NCI-H128 (cell line): Measurements from ENCODE around the gene PRR35.

Experiments used
- DNase-seq: peaks from one replicate; lab custom pipeline; 2025; ENCODE audit not compliant: unreplicated experiment; lab: John Stamatoyannopoulos, UW

Gene PRR35

GRCh38 chr16:546909-547770 is 13.1 kb upstream of the PRR35 start:
- DNase-seq, result no peak

GRCh38 chr16:548586-548985 is 11.6 kb upstream of the PRR35 start:
- no peak for DNase-seq

GRCh38 chr16:549544-550263 is 10.5 kb upstream of the PRR35 start:
- DNase-seq, result no peak

GRCh38 chr16:551210-551609 is 9.0 kb upstream of the PRR35 start:
- no peak for DNase-seq

GRCh38 chr16:552171-552570 is 8.0 kb upstream of the PRR35 start:
- no peak for DNase-seq

- no peak for DNase-seq
These were observed 6.4 kb upstream of the PRR35 start for GRCh38 chr16:553601-554296.

GRCh38 chr16:554297-554621 is 5.9 kb upstream of the PRR35 start:
- DNase-seq, result no peak

- no peak for DNase-seq
These were observed 5.4 kb upstream of the PRR35 start for GRCh38 chr16:554640-555365.

GRCh38 chr16:555528-556473 is 4.4 kb upstream of the PRR35 start:
- no peak for DNase-seq

GRCh38 chr16:556474-557173 is 3.6 kb upstream of the PRR35 start:
- no peak for DNase-seq

- DNase-seq, result no peak
These were observed 2.5 kb upstream of the PRR35 start for GRCh38 chr16:557463-558297.

- DNase-seq, result no peak
These were observed 1.7 kb upstream of the PRR35 start for GRCh38 chr16:558298-559020.

- no peak for DNase-seq
These were observed 1.2 kb upstream of the PRR35 start for GRCh38 chr16:559021-559380.

GRCh38 chr16:559411-560203 is 587 bp upstream of the PRR35 start:
- DNase-seq, result no peak

GRCh38 chr16:560701-561412 is 663 bp downstream of the PRR35 start:
- DNase-seq, result no peak

GRCh38 chr16:561413-561794 is 1.2 kb downstream of the PRR35 start:
- no peak for DNase-seq
